ENCODE data around the gene COL6A2.

GRCh38 chr21:46117586-46118315 is 19.8 kb downstream of the COL6A2 start:
- TF ChIP-seq EZH2phosphoT487 (IDR thresholded peaks at IDR 0.05; ENCODE audit: unreplicated experiment) (no peak), CTCF (conservative IDR thresholded peaks at IDR 0.05; ENCODE audit: low read depth in 2 of 2) (no peak), POLR2AphosphoS5 (IDR thresholded peaks at IDR 0.05; ENCODE audit: low read depth) (no peak), EZH2 (IDR thresholded peaks at IDR 0.05; ENCODE audit: low read depth, unreplicated experiment) (no peak), REST (IDR thresholded peaks at IDR 0.05; ENCODE audit: unreplicated experiment) (no peak), NANOG (IDR thresholded peaks at IDR 0.05; ENCODE audit: borderline replicate concordance) (no peak), STAT1 (IDR thresholded peaks at IDR 0.05; ENCODE audit: unreplicated experiment) (no peak)

All from GM23338 (cell line).